Measurements from ENCODE around the gene TYW5.

DNA sequence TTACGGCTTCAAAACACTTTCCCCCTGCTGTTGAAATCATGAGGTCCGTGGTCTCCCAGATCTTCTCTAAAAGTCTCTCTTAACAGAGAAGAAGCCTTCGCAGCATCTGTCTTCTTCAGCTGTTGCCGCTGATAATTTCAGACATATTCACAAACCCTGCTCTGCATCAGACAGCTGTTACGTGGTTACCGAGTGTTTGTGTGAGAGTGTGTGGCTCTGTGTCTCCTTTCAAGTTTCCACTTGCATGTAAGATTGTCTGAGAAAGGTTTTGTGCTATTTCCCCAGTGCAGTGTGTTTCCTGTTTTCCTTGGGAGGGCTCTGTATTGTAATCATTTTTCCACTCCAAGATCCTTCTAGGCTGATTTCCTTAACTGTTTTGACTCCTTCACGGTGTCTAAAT lies 32.9 kb upstream of the TYW5 start:
- TF ChIP-seq, protein P1, sequence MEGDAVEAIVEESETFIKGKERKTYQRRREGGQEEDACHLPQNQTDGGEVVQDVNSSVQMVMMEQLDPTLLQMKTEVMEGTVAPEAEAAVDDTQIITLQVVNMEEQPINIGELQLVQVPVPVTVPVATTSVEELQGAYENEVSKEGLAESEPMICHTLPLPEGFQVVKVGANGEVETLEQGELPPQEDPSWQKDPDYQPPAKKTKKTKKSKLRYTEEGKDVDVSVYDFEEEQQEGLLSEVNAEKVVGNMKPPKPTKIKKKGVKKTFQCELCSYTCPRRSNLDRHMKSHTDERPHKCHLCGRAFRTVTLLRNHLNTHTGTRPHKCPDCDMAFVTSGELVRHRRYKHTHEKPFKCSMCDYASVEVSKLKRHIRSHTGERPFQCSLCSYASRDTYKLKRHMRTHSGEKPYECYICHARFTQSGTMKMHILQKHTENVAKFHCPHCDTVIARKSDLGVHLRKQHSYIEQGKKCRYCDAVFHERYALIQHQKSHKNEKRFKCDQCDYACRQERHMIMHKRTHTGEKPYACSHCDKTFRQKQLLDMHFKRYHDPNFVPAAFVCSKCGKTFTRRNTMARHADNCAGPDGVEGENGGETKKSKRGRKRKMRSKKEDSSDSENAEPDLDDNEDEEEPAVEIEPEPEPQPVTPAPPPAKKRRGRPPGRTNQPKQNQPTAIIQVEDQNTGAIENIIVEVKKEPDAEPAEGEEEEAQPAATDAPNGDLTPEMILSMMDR (IDR thresholded peaks at IDR 0.05): no peak
- TF ChIP-seq POLR2A (IDR thresholded peaks at IDR 0.05): no peak
